Embryonic facial prominence (tissue), 1 donor: ENCODE results near the gene MRPL37.
"Not testable (repeated sequence)": the region's sequence is repeated elsewhere in the genome, so short reads cannot be mapped to it uniquely, and the experiment has no call there.

Source experiments
- DNase-seq: peaks from one replicate; pipeline ENCODE4 v3.0.0-alpha.2; 2016; ENCODE audit errors: extremely low spot score

MRPL37 gene

GRCh38 chr1:54199765-54200518 lies at the start of gene MRPL37, which contains the start of gene CYB5RL:
TSS of gene MRPL37 (plus strand) at chr1:54200167. CDS start at chr1:54200244, 77 bp downstream.
TSS of gene CYB5RL (minus strand) at chr1:54200030. CDS start at chr1:54195616, 4,414 bp downstream.
- peak; percentile 89 for DNase-seq

- DNase-seq = no peak
These were observed 49.0 kb upstream of the MRPL37 start for GRCh38 chr1:54151013-54151412.

DNA sequence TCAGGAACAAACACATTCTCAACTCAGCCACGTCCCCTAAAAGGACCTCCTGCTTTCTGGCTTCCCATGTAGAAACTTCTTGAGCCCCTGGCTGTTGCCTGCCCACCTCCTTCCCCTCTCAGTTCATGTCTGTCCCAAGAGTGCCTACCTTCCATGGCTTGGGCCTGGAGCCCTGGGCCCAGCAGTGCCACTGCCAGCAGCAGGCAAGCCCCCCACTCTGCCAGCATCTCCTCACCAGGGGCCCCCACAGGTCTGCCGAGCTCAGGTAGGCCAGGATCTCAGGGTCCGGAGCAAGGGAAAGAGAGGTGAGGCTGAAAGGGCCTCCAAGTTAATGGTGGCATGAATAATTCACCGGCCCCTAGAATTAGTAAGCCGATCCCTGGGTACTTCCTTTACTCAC lies 47.3 kb upstream of the MRPL37 start, which contains the start of gene CDCP2:
Gene CDCP2, minus strand, starts transcription at position 305 of the 400 bp plus-strand sequence. Its CDS starts 78 bp downstream, at position 227.
- DNase-seq = no peak

- no peak for DNase-seq
These were observed 46.2 kb upstream of the MRPL37 start for GRCh38 chr1:54153535-54154439.

- DNase-seq = no peak
These were observed 43.8 kb upstream of the MRPL37 start for GRCh38 chr1:54156201-54156600.

- DNase-seq = no peak
These were observed 43.0 kb upstream of the MRPL37 start for GRCh38 chr1:54156986-54157385.

- no peak for DNase-seq
These were observed 42.6 kb upstream of the MRPL37 start for GRCh38 chr1:54157401-54157800.

GRCh38 chr1:54158071-54158470 lies 41.9 kb upstream of the MRPL37 start:
- DNase-seq = no peak

DNA sequence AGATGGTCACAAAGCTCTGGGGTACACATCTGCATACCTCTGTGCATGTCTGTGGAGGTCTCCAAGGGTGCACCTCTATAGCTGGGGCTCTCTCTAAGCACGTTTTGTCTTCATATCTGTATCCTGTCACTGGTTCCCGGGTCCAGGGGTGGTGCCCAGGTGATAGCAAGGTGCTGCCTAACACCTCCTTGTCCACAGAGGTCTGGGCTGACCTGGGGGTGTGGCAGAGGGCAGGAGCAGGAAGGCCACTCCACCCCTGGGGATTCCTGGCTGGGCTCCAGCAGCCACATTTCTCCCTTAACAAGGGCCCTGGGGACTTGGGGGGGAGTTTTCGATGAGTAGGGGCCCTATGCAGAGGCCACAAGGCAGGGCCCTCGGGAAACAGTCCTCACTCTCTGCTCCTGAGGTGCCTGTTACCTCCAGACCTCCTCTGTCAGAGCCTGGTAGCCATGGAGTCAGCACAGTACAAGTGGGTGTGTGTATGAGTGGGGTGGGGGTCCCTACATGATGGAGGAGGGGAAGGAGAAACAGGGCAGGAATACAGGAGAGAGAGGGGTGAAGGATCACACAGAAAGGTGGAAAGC lies 40.1 kb upstream of the MRPL37 start:
- no peak for DNase-seq

- DNase-seq = no peak
These were observed 39.6 kb upstream of the MRPL37 start for GRCh38 chr1:54160351-54160750.

GRCh38 chr1:54161495-54162168 lies 38.3 kb upstream of the MRPL37 start:
- no peak for DNase-seq

DNA sequence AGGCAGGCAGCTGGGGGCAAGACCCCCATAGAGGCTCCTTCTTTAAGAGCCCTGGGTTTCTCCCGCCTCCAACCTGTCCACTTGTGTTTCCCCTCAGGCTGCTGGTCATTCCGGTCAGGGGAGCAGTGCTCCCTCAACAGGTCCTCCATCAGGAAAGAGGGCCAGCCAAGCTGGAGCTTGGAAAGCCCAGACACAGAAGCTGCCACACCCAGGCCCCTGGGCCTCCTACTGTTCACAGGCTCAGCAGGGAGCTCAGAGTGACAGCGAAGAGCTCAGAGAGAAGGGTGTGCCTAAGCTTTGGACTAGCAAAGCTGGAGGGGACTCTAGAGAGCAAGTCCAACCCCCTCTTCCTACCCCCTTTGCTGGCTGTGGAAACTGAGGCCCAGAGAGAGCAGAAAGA lies 36.9 kb upstream of the MRPL37 start:
- DNase-seq = no peak

- no peak for DNase-seq
These were observed 36.4 kb upstream of the MRPL37 start for GRCh38 chr1:54163573-54163972.

- DNase-seq = no peak
These were observed 34.8 kb upstream of the MRPL37 start for GRCh38 chr1:54165146-54165545.

- not testable (repeated sequence) for DNase-seq
These were observed 33.6 kb upstream of the MRPL37 start for GRCh38 chr1:54166357-54166756.

DNA sequence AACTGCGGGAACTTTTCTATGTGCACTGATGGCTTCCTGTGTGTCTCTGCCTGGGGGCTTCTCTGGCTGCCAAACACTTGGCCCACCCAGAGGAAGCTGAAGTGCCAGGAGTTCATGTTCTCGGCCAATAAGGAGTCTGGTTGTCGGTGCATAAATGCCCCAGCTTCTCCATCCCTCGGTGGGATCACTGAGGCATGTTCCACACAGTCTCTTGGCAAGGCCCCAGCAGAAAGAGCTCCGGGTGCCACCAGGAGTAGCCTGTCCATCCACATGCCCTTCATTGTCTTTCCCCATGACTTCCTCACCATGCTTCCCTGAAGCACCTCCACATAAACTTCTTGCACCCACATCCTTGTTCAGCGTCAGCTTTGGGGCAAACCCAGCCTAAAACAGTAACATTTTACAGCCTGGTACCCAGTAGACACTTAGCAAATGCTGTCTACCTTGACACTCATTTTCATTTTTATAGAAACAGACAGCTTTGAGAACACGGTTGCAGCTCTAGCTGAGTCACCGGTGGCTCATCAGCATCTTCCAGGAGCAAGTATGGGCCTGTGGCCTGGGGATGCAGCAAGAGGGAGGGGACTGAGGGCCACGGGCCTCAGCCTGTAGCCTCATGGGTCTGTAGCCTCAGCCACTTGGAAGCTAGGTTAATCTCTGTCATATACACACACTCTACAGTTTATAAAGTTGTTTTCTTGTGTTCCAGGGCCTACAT lies 32.4 kb upstream of the MRPL37 start:
- no peak for DNase-seq

DNA sequence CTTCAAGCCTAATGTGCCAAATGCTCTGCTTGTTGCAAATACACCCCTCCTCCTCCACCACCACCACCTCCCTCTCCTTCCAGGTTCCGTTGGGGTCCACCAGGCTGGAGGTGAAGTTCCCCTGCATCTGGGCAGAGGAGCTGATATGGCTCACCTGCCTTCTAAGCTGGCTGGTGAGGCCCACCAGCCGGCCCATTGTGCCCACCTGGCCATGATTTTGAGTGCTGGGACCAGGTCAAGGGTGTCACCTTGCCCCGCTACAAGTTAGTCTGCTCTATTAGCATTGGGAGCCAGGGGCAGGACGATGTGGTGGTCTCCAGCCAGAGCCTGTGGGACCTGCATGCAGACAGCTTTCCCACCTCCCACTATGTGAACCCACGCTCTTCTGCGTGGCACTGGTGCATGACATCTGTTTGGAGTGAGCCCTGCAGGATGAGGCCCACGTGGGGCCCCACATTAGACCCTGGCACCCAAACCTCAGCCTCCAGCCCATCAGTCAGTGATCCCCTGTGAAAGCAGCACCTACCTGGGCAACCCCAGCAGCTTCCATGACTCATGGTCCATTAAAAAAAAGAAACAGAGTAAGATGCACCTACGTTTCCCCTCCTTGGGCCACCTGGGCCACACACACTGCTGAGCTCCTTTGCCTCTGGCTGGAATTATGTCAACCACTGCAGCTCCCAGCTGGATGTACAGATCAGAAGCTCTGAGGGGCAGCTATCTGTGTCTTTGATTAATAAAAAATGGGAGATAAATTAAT lies 31.6 kb upstream of the MRPL37 start:
- DNase-seq = no peak

DNA sequence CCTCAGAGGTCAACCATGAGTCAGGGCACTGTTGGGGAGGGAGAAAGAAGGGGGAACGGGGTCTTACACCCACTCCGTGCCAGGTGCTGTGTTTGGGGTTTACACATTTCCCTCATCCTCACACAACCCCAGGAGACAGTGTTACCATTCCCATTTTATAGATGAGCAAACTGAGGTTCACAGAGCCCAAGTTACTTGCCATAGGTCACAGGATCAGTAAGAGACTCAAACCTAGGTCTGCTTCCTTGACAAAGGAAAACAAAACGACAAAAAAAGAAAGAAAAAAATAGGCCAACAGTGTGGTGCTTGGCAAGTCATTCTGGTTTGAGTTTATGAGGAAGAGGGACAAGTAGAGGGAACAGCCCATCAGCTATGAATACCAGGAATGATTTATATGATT lies 30.9 kb upstream of the MRPL37 start:
- no peak for DNase-seq

- no peak for DNase-seq
These were observed 29.0 kb upstream of the MRPL37 start for GRCh38 chr1:54171016-54171415.

GRCh38 chr1:54171606-54172005 lies 28.4 kb upstream of the MRPL37 start:
- DNase-seq = no peak
